Measurements from ENCODE around the gene QKI.
"Not testable (repeated sequence)": the region's sequence is repeated elsewhere in the genome, so short reads cannot be mapped to it uniquely, and the experiment has no call there.

QKI gene

GRCh38 chr6:163444077-163444476 is 29.6 kb downstream of the QKI start:
- DNase-seq = no peak

- DNase-seq = no peak
These were observed 32.0 kb downstream of the QKI start for GRCh38 chr6:163446549-163446948.

DNA sequence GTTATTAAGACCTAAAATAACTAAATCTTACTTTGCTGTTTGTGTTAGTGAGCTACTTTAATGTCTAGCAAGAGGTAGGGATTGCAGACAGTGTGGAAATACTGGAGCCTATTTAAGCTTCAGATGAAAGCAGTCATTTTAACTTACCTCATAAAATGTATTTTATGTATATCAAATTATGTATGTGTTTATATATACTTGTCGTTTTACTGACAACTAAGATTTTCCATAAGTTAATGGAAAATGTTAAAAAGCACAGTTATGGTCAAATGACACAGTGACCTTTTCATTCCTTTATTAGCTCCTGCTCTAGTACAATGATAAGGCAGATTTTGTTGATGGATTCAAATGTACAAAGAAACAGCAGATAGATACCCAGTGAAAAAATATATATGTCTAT is 34.6 kb downstream of the QKI start:
- DNase-seq = no peak

GRCh38 chr6:163454425-163454824 is 39.9 kb downstream of the QKI start:
- DNase-seq = no peak

GRCh38 chr6:163455552-163455951 is 41.0 kb downstream of the QKI start:
- DNase-seq = no peak

DNA sequence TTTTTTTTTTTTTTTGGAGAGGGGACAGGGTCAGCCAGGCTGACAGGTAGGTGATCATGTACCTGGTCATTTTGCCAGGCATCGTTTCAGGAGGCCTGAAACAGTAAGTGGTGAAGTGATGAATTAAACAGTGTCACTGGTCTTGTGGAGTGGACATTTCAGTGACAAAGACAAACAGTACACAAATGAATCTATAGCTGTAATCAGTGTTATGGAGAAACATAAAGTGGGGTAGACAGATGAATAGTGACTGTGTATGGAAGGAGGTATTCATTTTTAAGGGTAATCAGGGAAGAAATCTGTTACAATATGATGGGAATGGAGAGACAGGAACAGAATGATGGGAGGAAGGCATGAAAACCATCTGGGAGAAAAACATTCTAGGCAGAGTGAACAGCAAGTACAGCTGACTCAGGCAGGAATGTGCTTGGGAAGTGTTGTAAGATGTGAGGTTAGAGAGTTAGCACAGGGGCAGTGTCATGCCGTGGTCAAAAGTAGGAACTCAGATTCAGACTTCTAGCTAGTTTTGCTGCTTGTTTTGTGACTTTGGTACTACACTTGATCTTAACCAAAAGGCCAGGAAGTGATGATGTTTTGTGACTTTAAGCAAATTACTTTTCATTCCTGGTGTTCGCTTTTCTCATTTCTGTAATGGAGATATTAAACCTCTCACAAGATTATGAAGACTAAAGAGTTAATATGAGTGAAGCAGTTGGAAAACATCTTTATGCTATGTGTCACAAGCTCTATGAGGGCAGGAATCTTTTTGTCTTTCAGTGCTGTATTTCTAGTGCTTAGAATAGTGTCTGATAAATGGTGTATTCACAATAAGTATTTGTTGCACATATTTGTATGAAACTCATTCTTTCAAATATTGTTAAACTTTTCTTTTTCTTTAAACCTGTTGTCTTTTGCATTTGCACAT is 43.4 kb downstream of the QKI start:
- no peak for DNase-seq

DNA sequence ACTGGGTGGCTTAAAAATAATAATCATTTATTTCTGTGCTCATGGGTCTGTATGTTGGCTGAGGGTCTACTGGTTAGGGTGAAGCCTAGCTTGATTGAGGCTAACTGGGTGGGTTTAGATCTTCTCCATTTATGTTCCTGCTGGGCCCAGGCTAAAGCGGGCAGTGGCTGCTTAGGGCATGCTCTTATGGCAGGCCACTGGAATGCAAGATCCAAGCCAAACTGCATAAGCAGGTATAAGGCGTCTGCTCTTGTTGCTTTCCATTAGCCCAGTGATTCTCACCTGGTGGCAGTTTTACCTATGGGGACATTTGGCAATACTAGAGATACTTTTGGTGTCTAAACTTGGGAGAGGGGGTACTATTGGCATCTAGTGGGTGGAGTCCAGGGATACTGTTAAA is 44.5 kb downstream of the QKI start:
- DNase-seq = no peak

DNA sequence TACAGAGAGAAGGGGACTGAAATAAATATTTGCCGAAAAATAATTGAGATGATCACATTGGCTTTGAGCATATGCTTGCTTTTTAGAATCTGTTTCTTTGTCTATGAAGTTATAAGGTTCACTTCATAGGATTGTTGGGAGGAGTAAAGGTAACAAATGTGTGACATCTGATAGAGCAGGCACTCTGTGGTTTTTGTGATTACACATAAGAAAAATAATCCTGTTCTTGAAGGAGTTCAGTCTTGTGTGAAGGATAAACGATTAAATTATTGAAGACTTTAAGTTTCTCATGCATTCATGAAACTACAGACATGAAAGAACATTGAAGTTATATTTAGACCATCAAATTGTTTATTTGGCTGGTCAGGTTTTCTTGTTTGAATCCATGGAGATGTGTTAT is 45.0 kb downstream of the QKI start:
- DNase-seq = no peak

DNA sequence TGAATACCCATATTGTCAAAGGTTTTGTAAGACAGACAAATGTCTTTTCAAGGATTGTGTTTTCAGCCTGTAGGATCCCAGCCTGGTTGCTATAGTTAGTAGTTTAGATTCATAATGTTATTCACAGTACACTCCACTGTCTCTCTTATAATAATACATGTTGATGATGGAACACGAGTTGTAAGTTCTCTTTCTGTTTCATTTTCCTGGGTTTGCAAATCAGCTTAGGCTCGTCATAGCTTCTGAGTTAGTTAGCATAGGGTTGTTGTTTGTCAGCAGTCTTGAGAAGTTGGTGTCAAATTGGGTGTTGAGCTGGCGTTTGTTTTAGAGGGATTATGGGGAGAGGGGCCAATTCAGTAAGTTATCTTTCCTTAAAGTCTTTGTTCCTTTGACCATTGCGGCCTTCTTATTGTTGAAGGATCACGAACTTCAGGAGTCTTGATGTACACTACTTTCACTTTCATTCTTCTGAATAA is 45.8 kb downstream of the QKI start:
- DNase-seq = no peak

DNA sequence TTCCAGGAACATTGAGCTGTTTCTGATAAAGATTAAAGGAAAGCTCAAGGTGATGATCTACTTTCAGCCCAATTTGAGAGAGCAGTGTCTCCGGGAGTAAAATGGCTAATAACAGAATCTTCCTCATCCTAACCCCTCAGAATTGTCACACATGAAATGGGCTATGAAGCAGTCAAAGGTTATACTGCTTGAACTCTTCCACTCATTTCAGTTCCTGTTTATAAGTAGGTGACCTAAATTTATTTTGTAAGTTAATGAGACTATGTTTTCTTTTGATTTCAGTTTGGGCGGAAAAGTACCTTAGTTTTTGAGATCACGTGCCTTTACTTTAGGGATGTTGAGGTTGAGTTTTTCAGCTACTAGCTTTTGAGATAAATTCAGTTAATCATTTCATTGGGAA is 47.2 kb downstream of the QKI start:
- no peak for DNase-seq

DNA sequence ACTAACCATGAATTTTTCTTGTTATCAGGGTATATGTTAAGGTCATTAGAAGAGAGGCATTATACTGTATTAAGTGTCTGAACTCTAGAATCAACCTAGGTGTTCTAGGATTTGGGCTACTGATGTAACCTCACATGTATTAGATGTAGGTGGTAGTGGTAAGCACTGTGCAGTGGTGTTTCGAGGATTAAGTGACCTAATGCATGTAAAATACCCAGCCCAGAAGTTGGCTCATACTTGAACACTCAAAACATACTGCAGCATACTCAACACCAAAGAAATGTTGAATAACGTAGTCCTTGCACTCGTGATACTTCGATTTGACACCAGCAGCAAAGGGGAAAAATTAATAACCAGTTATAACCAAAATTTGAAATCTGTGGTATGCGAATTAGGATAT is 48.7 kb downstream of the QKI start:
- DNase-seq = no peak

DNA sequence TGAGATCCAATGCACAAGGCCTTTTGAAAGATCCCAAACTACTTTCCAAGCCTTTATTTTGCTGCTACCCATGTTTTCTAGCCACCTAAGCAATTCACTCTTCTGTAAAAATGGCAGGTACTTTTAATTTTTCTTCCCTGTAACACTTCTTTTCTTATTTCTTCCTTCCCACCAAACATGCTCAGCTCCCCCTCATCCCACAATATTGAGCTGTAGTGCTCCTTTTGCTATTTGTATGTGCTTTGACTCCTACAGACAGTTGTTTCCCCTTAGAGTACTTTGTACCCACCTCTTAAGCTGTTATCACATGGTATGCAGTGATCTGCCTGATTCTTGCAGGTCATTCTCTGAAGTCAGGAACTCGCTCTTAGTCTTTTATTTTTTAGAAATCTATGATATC is 49.3 kb downstream of the QKI start:
- no peak for DNase-seq

GRCh38 chr6:163466839-163467390 is 52.4 kb downstream of the QKI start:
- no peak for DNase-seq

DNA sequence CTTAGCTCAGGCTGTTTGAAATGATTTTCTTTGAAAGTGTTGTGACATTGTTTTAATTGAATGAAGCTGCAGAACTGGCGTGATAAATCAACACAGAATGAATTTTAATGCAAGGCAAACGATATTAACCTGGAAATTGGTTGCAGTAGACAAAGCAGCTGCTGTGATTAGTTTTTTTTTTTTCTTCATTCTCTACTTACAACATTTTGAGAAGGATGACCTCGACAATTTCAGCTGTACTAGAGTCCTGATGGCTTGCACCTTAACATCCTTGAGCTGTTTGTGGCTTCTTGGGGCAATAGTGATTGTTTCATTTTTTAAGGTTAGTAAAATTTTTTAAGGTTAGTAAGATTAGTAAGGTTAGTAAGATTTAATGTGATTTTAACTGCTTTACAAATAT is 54.2 kb downstream of the QKI start:
- DNase-seq = no peak

DNA sequence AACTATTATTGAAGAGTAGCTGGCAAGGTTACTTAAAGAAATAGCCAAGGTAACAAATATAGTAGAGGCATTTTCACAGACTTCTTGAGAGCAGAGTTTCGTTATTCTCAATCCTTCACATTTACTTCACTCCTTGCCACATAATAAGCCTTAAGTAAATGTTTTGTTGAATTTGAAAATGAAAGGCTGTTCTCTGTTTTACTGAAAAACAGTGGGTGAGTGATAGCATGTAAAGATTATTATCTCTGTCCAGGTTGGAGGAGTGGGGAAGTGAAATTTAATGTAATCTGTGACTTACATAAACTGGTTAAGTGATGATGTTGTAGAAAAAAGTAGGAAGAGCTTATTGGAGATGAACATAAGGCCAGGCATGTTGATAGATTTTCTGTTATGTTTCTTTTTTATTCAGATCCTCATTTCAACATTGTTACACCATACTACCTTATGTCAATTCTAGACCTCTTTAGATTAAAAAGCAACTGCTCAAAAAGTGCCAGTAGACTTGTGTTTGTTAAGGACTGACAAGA is 55.0 kb downstream of the QKI start:
- no peak for DNase-seq

GRCh38 chr6:163470611-163471010 is 56.1 kb downstream of the QKI start:
- no peak for DNase-seq

DNA sequence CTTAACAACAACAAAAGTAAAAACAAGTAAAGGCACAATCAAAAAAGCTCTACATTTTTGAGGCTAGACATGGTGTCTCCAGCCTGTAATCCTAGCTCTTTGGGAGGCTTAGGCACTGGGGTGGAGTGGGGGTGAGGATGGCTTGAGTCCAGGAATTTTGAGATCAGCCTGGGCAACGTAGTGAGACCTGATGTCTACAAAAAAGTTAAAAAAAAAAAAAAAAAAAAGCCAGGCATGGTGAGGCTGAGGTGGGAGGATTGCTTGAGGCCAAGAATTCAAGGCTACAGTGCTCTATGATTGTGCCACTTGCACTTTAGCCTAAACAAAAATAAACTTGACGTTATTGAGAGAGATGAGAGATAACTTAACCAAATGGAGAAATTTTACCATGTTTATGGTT is 60.1 kb downstream of the QKI start:
- DNase-seq = no peak

DNA sequence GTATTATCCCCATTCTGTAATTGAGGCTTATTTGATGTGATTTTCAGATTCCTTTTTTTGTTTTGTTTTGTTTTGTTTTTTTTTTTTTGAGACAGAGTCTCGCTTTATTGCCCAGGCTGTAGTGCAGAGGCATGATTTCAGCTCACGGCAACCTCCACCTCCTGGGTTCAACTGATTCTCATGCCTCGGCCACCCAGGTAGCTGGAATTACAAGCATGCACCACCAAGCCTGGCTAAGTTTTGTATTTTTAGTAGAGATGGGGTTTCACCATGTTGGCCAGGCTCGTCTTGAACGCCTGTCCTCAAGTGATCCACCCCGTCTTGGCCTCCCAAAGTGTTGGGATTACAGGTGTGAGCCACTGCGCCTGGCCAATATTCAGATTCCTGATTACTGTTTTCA is 62.4 kb downstream of the QKI start:
- DNase-seq = not testable (repeated sequence)

- no peak for DNase-seq
These were observed 68.6 kb downstream of the QKI start for GRCh38 chr6:163483107-163483506.

GRCh38 chr6:163485388-163485851 is 70.9 kb downstream of the QKI start:
- DNase-seq = no peak

GRCh38 chr6:163486821-163487220 is 72.3 kb downstream of the QKI start:
- DNase-seq = no peak

- no peak for DNase-seq
These were observed 73.1 kb downstream of the QKI start for GRCh38 chr6:163487606-163488005.

- DNase-seq = no peak
These were observed 75.1 kb downstream of the QKI start for GRCh38 chr6:163489584-163489983.
